CD4-positive, alpha-beta T cell treated with Interferon gamma for 1 hour (primary cell): ENCODE data around the gene RNASE8.

Experiments used
- DNase-seq: peaks from one replicate; pipeline ENCODE4 v3.0.0-alpha.2; 2020

RNASE8 gene

DNA sequence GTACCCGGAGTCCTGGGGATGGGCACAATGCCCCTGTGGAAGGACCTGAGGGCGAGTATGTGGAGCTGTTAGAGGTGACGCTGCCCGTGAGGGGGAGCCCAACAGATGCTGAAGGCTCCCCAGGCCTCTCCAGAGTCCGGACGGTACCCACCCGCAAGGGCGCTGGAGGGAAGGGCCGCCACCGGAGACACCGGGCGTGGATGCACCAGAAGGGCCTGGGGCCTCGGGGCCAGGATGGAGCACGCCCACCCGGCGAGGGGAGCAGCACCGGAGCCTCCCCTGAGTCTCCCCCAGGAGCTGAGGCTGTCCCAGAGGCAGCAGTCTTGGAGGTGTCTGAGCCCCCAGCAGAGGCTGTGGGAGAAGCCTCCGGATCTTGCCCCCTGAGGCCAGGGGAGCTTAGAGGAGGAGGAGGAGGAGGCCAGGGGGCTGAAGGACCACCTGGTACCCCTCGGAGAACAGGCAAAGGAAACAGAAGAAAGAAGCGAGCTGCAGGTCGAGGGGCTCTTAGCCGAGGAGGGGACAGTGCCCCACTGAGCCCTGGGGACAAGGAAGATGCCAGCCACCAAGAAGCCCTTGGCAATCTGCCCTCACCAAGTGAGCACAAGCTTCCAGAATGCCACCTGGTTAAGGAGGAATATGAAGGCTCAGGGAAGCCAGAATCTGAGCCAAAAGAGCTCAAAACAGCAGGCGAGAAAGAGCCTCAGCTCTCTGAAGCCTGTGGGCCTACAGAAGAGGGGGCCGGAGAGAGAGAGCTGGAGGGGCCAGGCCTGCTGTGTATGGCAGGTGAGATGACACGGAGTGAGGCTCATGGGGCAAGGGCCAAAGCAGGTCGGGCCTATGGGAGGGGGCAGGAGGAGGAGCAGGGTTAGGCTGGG, 17.0 kb downstream of the RNASE8 start:
- DNase-seq: no peak

DNA sequence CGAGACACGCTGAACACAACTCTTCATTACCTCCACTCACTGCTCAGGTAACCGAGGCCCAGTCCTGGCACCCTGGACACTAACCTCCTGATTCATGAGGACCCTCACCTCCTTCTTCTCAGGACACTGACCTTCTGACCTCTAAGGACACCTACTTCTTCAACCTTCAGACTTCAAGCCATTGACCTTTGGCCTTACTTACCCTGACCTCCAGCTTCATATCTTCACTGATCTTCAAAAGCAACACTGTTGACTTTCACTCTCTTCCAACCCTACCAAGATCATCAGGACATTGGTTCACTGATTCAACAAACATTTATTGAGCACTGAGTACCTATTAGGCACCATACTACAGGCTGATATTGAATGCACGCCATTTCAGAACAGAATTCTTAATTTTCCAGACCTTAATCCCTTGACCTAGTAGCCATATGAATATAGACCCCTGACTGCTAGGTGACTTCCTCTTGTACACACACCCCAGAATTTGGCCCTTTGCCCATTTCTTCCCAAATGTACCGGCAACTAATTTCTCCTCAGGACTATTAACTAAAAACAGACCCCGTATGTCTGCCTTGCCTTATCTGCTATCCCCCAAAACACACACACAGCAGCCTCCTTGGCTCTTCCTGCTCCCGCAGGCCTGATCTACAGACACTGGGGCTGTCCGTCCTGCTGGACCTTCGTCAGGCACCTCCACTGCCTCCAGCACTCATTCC, 18.3 kb downstream of the RNASE8 start:
- DNase-seq: no peak

DNA sequence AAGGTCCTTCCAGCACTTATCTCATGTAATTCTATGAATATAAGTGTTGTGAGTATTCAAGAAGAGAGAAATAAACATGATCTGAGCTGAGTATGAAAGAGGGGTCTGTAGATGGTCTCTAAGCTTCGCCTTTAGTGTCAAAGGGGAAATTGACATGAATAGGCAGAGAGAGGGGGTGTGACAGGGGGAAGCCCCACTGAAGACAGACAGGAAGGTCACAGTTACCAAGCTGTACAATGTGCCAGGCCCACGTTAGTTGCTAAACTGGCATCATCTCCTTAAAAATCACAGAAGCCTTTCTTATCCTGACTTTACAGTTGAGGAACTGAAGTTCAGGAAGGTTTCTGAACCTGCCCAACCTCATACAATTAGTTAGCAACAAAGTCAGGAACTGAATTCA, 20.1 kb downstream of the RNASE8 start:
- DNase-seq: no peak

DNA sequence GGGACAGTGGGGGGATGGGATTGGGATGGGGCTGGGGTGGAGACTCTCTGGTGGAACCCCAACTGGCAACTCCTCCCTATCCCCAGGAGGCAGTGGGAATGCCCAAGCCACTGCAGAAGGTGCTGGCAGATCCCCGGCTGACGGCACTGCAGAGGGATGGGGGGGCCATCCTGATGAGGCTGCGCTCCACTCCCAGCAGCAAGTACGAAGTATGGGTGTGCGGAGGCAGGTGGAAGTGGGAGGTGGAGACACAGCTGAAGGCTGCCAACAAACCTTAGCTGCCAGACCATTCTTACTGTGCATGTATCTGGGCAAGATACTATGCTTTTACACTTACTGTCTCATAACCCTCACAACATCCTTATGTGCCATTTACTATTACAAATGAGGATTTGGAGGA, 20.7 kb downstream of the RNASE8 start:
- DNase-seq: no peak

DNA sequence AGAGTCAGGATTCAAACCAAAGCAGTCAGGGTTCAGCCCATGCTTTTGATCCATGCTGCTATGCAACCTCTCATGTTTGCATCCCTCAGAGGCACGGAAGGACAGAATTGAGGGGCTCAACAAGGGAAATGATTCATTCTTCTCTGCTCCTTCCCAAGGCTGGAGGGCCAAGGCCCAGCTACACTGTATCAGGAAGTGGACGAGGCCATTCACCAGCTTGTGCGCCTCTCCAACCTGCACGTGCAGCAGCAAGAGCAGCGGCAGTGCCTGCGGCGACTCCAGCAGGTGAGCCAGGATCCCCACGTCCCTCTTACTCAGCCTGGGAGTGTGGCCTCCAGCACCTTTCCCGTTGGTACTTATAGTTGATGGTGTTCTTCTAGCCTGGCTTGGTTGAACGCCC, 21.1 kb downstream of the RNASE8 start:
- DNase-seq: no peak

DNA sequence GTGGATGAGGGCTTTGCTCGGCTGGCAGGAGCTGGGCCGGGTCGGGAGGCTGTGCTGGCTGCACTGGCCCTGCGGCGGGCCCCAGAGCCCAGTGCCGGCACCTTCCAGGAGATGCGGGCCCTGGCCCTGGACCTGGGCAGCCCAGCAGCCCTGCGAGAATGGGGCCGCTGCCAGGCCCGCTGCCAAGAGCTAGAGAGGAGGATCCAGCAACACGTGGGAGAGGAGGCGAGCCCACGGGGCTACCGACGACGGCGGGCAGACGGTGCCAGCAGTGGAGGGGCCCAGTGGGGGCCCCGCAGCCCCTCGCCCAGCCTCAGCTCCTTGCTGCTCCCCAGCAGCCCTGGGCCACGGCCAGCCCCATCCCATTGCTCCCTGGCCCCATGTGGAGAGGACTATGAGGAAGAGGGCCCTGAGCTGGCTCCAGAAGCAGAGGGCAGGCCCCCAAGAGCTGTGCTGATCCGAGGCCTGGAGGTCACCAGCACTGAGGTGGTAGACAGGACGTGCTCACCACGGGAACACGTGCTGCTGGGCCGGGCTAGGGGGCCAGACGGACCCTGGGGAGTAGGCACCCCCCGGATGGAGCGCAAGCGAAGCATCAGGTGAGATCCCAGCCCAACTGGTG, 24.0 kb downstream of the RNASE8 start:
- DNase-seq: no peak

DNA sequence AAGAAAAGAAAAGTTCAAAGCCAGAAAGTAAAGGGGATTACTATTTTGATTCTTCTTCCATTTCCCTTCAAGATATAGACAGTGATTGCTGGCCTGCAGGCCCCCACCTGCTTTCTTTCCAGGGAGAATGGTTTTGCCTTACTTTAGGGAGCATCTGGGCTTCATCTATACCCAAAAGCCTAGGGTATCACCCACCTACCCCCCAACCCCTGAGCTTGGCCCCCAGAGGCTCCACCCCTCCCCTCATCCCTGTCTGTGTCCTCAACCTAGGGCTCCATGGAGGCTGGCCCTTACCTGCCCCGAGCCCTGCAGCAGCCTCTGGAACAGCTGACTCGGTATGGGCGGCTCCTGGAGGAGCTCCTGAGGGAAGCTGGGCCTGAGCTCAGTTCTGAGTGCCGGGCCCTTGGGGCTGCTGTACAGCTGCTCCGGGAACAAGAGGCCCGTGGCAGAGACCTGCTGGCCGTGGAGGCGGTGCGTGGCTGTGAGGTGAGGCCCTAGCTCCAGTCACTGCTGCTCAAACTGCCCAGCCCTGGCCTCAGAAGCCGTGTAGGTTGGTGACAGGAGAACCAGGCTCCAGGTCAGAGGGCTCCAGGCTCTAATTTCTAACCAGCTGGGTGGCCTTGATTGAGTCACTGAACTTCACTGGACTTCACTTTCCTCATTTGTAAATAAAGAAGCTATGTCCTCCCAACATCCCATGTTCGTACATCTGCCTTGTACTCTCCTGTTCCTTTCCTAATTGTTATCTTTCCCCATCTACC, 26.1 kb downstream of the RNASE8 start:
- DNase-seq: no peak

DNA sequence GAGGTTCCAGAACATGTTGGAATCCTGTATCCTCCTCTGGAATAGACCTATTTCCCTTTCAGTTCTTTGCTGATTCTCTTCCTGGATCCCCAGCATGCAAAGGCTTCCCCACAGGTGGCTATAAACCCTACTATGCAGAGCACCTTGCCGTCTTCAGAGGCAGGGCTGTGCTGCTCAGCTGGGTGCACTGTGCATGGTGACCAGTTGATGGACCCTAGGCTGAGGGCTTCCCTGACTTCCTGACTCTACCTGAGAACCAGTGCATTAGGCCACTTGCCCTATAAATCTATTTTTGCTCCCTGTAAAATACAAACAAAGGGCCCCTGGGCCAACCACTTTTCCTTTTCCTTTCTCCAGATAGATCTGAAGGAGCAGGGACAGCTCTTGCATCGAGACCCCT, 26.8 kb downstream of the RNASE8 start:
- DNase-seq: no peak

DNA sequence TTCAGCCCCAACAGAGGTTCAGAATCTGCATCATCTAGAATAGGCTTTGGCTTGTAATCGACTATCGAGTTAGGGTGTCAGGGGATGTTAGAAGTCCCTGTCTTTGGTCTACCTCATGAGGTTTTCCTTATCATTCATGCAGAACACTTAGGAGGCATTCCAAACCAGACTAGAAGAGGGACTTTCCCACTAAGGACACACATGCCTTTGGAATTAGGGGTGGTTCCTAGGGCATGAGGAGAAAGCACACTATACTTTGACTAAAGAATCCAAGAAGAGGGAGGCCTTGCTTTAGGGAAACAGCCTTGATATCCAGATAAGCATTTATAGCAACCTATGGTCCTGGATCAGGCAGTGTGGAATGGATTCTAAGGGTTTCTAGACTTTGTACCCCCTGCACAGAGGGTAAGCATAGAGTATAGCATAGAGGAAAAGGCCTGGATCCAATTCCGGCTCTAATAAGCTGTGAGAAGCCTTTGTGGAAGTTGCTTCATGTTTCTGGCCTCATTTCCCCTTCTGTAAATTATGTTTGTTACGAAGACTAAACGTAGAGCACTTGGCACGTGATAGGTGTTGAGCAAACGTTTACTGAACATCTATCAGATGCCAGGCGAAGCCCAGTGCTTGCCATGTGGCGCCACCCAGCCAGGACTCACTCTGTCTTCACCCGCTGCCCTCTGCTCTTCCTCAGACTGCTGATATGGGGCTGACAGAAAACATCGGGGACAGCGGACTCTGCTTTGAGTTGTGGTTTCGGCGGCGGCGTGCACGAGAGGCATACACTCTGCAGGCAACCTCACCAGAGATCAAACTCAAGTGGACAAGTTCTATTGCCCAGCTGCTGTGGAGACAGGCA, 27.6 kb downstream of the RNASE8 start:
- peak; percentile 54 for DNase-seq

DNA sequence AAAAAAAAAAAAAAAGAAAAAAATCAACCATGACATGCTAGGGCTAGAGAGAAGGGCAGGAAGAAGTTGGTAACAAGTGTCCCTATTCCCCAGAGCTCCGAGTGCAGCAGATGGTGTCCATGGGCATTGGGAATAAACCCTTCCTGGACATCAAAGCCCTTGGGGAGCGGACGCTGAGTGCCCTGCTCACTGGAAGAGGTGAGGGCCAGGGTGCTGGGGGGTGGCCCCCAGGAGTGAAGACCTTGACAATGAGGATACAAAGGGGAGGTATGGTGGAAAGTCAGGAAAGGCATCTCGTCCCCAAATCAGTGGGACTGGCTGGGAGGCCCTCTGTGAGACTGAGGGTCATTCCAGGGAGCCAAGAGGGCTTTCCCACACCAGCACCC, 29.3 kb downstream of the RNASE8 start:
- DNase-seq: no peak

DNA sequence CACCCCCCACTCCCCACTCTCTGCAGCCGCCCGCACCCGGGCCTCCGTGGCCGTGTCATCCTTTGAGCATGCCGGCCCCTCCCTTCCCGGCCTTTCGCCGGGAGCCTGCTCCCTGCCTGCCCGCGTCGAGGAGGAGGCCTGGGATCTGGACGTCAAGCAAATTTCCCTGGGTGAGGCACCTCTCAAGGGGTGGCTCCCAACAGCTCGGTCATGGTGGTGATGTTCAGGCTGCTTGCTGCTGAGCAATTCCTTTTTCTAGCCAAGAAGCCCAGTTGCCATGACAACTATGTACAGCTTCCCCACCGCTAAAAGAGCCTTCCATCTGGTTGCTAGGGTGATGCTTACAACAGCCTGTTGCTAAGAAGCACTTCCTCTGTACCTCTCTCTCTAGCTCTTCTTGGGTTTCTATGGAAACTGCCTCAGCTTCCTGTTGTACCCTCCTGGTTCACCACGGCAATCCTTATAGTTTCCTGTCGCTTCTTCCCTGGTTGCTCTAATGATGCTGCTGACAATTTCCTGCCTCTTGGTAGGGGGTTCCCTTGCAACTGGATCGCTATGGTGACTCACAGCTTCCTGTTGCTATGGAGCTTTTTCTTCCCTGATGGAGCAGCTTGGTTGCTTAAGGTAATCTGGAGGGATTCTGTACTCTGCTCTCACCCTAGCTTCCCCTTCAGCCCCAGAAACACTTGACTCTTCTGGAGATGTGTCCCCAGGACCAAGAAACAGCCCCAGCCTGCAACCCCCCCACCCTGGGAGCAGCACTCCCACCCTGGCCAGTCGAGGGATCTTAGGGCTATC, 29.9 kb downstream of the RNASE8 start:
- DNase-seq: peak; percentile 93

DNA sequence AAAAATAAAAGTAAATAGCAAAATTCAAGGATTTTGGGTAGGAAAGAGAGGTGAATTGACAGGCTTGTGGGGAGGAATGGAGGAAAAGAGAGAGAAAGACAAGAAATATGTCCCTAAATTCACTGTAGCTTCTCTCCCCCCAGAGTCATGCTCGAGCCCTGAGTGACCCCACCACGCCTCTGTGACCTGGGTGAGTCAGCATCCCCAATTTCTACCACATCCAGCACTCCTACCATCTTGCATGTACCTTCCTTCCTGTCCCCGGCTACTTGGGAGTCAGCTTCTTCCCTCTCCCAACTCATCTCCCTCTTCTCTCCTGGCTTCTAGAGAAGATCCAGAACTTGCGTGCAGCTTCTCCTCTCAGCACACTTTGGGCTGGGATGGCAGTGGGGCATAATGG, 31.1 kb downstream of the RNASE8 start:
- no peak for DNase-seq

DNA sequence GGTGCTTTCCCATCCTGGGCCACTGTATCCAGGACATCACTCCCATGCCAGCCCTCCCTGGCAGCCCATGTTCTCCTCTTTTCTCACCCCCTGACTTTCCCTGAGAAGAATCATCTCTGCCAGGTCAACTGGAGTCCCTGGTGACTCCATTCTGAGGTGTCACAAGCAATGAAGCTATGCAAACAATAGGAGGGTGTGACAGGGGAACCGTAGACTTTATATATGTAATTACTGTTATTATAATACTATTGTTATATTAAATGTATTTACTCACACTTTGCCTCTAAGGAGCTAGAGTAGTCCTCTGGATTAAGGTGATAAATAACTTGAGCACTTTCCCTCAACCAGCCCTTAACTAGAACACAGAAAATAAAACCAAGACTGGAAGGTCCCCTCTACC, 31.6 kb downstream of the RNASE8 start:
- DNase-seq: no peak

DNA sequence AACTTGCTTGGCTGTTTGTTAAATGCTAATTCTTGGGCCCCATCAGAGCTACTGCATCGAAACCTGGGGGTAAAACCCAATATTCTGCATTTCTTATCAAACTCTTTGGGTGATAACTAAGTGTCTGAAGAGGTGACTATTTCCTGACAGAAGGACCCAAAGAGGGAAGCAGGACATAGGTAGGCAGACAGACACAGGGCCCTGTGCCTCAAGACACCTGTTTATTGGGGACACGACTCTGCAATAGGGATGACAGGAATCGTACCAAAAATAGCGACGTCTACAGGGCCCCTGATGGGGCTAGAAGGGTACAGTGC, 32.2 kb downstream of the RNASE8 start:
- DNase-seq: no peak

DNA sequence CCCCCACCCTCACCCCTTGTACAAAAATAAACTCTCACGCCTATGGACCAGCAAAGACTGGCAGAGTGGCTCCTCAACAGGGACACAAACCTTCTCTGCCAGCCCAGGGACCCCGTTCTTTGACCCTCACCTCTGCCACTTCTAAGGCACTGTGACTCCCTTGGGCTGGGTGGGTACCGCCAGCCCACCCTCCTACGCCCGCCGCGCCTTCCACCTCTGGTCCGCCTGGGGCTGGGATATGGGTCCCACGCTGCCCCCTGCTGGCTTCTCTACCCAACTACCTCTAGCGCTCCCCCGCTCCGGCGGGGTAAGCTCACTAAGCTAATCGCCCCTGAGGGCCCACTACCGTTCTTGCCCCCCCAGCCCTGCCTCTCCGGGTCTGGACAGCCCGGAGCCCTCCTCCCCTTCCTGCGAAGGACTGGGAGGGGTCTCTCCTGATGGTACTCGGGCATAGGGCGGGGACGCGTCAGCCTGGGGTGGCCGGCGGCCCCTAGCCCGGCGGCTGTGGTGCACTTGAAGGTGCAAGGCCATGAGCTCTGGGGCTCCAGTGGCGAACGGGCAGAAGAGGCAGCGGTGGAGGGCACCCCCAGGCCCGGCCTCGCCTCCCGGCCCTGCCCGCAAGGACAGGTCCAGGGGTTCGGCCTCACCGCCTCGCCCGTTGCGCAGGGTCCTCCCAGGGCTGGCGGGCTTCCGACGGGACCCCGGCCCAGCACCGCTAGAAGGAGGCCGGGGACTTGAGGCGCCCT, 32.7 kb downstream of the RNASE8 start:
- no peak for DNase-seq

DNA sequence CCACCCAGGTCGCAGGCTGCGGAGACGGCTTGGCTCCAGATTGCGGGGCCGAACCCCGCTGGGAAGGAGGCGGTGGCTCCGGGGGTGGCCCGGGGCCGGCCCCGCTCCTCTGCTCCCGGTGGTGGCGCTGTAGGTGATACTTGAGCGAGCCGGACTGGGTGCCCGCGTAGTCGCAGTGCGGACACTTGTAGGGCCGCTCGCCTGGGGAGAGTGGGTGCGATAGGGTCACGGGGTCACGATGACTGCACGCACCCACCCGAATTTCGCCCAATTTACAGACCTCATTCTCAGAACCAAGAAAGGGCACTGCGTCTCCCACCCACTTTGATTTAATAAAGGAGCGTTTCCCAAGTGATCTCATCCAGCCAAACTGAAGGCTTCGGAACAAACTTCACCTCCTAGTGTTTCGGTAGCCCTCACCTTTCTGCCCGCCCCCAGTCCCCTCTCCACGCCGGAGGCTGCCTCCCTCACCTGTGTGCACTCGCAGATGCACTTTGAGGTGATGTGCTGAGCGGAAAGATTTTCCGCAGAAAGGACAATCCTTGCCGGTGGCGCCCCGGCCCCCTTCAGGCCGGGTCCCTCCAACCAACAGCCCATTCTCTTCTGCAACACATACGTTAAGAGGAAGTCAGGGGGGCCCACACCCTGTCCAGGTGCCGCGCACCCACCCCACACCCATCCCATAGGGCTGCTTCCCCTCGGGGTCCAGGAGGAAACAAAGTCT, 33.5 kb downstream of the RNASE8 start:
- no peak for DNase-seq

DNA sequence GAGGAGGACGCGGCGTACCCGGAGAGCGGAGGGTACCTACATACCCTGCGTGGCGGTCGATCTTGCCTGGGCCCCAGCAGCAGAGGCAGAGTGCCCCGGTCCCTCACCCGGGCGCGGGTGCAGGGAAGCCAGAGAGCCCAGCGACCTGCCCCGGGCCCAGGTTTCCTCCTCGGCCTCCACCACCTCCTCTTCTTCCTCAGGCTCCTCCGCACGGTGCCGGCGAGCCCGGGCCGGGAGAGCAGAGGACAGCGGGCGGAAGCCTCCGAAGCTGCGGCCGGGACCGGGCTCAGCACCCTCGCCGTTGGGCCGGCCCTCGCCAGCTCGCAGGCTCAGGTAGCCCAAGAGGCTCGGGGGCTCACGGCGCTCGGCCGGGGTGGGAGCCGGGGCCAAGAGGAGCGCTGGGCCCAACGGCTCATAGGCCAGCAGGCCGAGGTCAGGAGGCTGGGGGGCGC, 34.2 kb downstream of the RNASE8 start:
- no peak for DNase-seq

DNA sequence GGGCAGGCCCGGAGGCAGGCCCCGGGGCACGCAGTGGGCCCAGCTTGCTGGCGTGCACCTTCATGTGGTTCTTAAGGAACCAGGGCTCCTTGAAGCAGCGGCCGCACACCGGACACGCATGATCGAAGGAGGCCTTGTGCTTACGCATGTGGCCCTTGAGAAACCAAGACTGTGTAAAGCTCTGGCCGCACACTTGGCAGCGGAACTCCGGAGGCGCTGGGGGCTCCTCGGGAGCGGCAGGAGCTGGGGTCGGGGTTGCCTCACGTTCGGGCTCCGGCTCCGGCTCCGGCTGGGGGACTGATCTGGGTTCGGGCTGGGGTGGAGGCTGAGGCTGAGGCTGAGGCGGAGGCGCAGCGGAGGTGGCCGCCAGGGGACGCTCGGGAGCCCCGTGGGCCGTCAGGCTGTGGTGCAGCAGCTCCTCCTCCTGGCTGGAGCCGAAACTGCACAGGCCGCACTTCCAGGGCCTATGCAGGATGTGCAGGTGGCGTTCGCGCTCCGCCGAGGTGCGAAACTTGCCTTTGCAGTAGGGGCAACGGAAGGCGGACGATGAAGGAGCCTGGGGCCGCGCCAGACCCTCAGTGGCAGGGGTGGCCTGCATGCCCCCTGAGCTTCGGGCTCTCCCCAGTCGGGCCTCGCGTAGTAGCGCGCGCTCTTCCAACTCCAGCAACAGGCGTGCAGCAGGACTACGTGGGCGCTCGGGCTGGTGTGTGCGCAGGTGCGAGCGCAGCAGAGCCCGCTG, 34.8 kb downstream of the RNASE8 start:
- DNase-seq: peak; percentile 85

DNA sequence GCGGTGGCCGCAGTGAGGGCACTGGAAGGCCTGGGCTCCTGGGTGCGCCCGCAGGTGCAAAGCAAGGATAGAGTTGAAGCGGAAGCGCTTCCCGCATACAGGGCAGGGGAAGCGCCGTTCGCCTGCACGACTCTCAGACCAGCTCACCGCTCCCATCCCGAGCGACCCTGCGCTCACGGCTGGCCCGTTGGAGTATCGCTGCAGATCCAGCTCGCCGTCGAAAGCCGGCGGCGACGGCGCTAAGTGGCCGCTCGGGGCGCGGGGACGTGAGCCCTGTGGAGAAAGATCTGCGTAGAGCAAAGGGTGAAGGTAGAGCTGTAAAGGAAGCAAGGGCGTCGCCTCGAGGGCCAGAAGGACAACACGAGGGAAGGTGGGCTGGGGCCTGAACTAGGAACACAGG, 35.4 kb downstream of the RNASE8 start:
- DNase-seq: no peak
